ENCODE data around the gene PPIA. TPM values are rescaled to one million over a fixed set of nuclear protein-coding genes. Genes with fewer than 3 reads are reported as not detected.
"Not testable (repeated sequence)": the region's sequence is repeated elsewhere in the genome, so short reads cannot be mapped to it uniquely, and the experiment has no call there.

PPIA gene
- total RNA-seq, 1 donor, result 1,612 TPM

DNA sequence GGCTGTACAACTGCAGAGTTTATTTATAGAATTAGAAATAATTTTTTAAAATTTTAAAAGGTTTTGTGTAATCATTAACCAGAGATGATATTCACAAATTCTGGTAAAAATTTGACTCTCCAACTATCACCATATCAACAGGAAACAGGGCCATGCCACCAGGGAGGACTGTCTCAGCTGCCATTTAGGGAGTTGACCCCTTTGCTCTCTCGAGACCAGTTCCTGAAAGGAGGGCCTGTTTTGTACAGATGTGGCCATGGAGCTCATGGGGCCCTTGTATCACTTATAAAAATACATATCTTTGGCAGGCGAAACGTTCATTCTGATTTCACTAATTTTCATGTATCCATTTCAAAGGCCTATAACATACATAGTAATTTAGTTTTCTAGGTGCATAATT, 31.1 kb downstream of the PPIA start:
- Histone ChIP-seq H3K9me3 (ENCODE audit: low read depth, low read length) (no peaks in the 10 kb centered on the region), H3K4me2 (ENCODE audit: insufficient read depth, low read length) (no peak overlapping the region), H2AFZ (ENCODE audit: low read length) (no peak overlapping the region), H3K4me1 (ENCODE audit: insufficient read depth, low read length) (peaks cover 5% of the 10 kb centered on the region), H3K27me3 (ENCODE audit: insufficient read depth, low read length) (no peaks in the 10 kb centered on the region), H3K4me3 (ENCODE audit: insufficient read depth, low read length) (no peak overlapping the region), H3K36me3 (ENCODE audit: insufficient read depth, low read length) (peaks cover 45% of the 10 kb centered on the region), H3K27ac (ENCODE audit: low read depth, low read length) (no peak overlapping the region), H4K20me1 (ENCODE audit: insufficient read depth, low read length) (no peaks in the 10 kb centered on the region), H3K79me2 (ENCODE audit: insufficient read depth, low read length) (no peaks in the 10 kb centered on the region)
- DNase-seq (ENCODE audit: insufficient read length, low spot score, missing footprints), result no peak
- TF ChIP-seq, protein P1, sequence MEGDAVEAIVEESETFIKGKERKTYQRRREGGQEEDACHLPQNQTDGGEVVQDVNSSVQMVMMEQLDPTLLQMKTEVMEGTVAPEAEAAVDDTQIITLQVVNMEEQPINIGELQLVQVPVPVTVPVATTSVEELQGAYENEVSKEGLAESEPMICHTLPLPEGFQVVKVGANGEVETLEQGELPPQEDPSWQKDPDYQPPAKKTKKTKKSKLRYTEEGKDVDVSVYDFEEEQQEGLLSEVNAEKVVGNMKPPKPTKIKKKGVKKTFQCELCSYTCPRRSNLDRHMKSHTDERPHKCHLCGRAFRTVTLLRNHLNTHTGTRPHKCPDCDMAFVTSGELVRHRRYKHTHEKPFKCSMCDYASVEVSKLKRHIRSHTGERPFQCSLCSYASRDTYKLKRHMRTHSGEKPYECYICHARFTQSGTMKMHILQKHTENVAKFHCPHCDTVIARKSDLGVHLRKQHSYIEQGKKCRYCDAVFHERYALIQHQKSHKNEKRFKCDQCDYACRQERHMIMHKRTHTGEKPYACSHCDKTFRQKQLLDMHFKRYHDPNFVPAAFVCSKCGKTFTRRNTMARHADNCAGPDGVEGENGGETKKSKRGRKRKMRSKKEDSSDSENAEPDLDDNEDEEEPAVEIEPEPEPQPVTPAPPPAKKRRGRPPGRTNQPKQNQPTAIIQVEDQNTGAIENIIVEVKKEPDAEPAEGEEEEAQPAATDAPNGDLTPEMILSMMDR (IDR thresholded peaks at IDR 0.05; ENCODE audit: extremely low read depth, low read depth, low read length), result no peak

DNA sequence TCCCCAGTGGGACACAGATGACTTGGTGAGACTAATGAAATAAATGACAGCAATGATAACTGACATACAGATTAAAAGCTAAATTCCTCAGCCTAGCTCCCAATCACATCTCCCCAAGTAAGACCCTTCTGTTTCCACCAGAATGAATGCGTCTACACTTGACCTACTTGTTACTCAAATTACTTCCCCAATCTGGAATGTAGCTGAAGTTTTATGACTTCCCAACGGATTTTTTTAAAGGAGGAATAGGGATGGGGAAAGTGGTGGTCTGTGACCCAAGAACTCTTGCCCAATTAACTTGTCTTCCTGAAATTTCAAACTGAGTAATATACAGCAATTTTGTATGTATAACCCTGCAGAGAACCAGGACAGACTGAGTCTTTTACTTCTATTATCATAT, 42.3 kb downstream of the PPIA start:
- no peak overlapping the region for H3K4me3 ChIP-seq (ENCODE audit: insufficient read depth, low read length)
- H2AFZ ChIP-seq (ENCODE audit: low read length), result no peak overlapping the region
- no peaks in the 10 kb centered on the region for H3K27me3 ChIP-seq (ENCODE audit: insufficient read depth, low read length)
- H3K4me2 ChIP-seq (ENCODE audit: insufficient read depth, low read length), result no peak overlapping the region
- TF ChIP-seq, protein P1 (IDR thresholded peaks at IDR 0.05; ENCODE audit: extremely low read depth, low read depth, low read length), result no peak
- peaks cover 38% of the 10 kb centered on the region for H3K36me3 ChIP-seq (ENCODE audit: insufficient read depth, low read length)
- no peaks in the 10 kb centered on the region for H3K4me1 ChIP-seq (ENCODE audit: insufficient read depth, low read length)
- DNase-seq (ENCODE audit: insufficient read length, low spot score, missing footprints), result no peak
- H3K79me2 ChIP-seq (ENCODE audit: insufficient read depth, low read length), result peaks cover 61% of the 10 kb centered on the region
- H3K27ac ChIP-seq (ENCODE audit: low read depth, low read length), result no peak overlapping the region
- no peaks in the 10 kb centered on the region for H3K9me3 ChIP-seq (ENCODE audit: low read depth, low read length)
- H4K20me1 ChIP-seq (ENCODE audit: insufficient read depth, low read length), result no peaks in the 10 kb centered on the region

DNA sequence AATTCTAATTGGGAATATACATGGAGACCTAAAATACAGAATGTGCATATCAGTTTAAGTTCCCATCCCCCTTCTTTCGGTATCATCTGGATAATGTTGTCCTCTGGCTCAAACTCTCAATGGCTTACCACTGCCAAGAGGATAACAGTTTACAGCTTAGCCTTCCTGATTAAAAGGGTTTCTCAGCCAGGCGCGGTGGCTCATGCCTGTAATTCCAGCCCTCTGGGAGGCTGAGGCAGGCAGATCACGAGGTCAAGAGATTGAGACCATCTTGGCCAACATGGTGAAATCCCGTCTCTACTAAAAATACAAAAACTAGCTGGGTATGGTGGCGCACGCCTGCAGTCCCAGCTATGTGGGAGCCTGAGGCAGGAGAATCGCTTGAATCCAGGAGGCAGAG, 46.2 kb downstream of the PPIA start:
- not testable (repeated sequence) for H4K20me1 ChIP-seq (ENCODE audit: insufficient read depth, low read length); DNase-seq (ENCODE audit: insufficient read length, low spot score, missing footprints)
- peaks cover 14% of the 10 kb centered on the region for H3K36me3 ChIP-seq (ENCODE audit: insufficient read depth, low read length)

DNA sequence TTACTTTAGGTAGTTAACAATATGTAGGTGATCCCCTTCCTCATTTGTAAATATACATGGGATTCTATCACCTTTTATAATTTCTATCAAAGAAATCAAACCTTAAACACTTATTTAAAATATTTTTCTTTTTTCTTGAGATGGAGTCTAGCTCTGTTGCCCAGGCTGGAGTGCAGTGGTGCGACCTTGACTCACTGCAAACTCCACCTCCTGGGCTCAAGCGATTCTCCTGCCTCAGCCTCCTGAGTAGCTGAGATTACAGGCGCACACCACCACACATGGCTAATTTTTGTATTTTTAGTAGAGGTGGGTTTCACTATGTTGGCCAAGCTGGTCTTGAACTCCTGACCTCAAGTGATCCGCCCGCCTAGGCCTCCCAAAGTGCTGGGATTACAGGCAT, 47.0 kb downstream of the PPIA start:
- not testable (repeated sequence) for H4K20me1 ChIP-seq (ENCODE audit: insufficient read depth, low read length); H3K27ac ChIP-seq (ENCODE audit: low read depth, low read length); H3K9me3 ChIP-seq (ENCODE audit: low read depth, low read length); H3K4me3 ChIP-seq (ENCODE audit: insufficient read depth, low read length); H3K4me1 ChIP-seq (ENCODE audit: insufficient read depth, low read length); H3K27me3 ChIP-seq (ENCODE audit: insufficient read depth, low read length); H3K4me2 ChIP-seq (ENCODE audit: insufficient read depth, low read length); H2AFZ ChIP-seq (ENCODE audit: low read length); DNase-seq (ENCODE audit: insufficient read length, low spot score, missing footprints)
- Histone ChIP-seq H3K36me3 (ENCODE audit: insufficient read depth, low read length) (peaks cover 12% of the 10 kb centered on the region), H3K79me2 (ENCODE audit: insufficient read depth, low read length) (peaks cover 78% of the 10 kb centered on the region)

More for the DNA sequence above, 46.2 kb downstream of the PPIA start:
- not testable (repeated sequence) for H3K4me3 ChIP-seq (ENCODE audit: insufficient read depth, low read length); H3K4me1 ChIP-seq (ENCODE audit: insufficient read depth, low read length); H3K9me3 ChIP-seq (ENCODE audit: low read depth, low read length); H3K4me2 ChIP-seq (ENCODE audit: insufficient read depth, low read length); H3K27ac ChIP-seq (ENCODE audit: low read depth, low read length); H2AFZ ChIP-seq (ENCODE audit: low read length); H3K27me3 ChIP-seq (ENCODE audit: insufficient read depth, low read length)
- H3K79me2 ChIP-seq (ENCODE audit: insufficient read depth, low read length), result peaks cover 81% of the 10 kb centered on the region

DNA sequence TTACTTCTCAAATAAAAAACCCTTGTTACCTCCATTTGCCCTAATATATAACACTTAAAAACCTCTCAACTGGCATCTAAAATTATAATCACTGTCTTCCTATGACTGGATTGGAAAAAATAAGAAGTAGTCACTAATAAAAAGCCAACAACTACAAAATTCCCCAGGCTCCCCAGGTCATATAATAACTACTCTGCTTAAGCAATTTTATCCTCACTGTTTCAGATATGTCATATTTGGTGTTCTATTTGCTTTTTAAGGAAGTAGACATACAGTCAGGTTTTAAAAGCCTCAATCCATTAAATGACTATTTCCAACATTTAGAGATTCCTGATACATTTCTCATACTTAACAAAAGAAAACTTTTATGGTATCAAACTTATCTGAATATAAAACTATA, 49.0 kb downstream of the PPIA start:
- Histone ChIP-seq H4K20me1 (ENCODE audit: insufficient read depth, low read length) (peaks cover 7% of the 10 kb centered on the region), H3K27me3 (ENCODE audit: insufficient read depth, low read length) (no peaks in the 10 kb centered on the region), H3K9me3 (ENCODE audit: low read depth, low read length) (no peaks in the 10 kb centered on the region), H3K36me3 (ENCODE audit: insufficient read depth, low read length) (peaks cover 3% of the 10 kb centered on the region), H3K4me1 (ENCODE audit: insufficient read depth, low read length) (peaks cover 21% of the 10 kb centered on the region), H3K4me2 (ENCODE audit: insufficient read depth, low read length) (peak overlapping the region; percentile 92), H3K4me3 (ENCODE audit: insufficient read depth, low read length) (no peak overlapping the region), H3K79me2 (ENCODE audit: insufficient read depth, low read length) (peaks cover 67% of the 10 kb centered on the region), H2AFZ (ENCODE audit: low read length) (no peak overlapping the region), H3K27ac (ENCODE audit: low read depth, low read length) (no peak overlapping the region)
- TF ChIP-seq, protein P1 (IDR thresholded peaks at IDR 0.05; ENCODE audit: extremely low read depth, low read depth, low read length), result no peak
- DNase-seq (ENCODE audit: insufficient read length, low spot score, missing footprints), result no peak

DNA sequence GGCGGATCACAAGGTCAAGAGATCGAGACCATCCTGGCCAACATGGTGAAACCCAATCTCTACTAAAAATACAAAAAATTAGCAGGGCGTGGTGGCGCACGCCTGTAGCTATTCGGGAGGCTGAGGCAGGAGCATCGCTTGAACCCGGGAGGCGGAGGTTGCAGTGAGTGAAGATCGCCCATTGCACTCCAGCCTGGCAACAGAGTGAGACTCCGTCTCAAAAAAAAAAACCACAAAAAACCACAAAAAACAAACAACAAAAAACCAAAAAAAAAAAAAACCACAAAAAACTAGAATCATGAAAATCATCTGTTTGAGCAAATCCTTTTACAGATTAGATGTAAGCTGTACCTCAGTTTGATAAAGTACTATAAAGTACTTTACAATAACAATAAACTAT, 49.9 kb downstream of the PPIA start:
- Histone ChIP-seq H3K4me3 (ENCODE audit: insufficient read depth, low read length) (peak overlapping the region; percentile 97), H2AFZ (ENCODE audit: low read length) (peak overlapping the region; percentile 98), H3K27ac (ENCODE audit: low read depth, low read length) (peak overlapping the region; percentile 95), H3K79me2 (ENCODE audit: insufficient read depth, low read length) (peaks cover 58% of the 10 kb centered on the region), H3K4me1 (ENCODE audit: insufficient read depth, low read length) (peaks cover 22% of the 10 kb centered on the region), H3K4me2 (ENCODE audit: insufficient read depth, low read length) (peak overlapping the region; percentile 92)
- not testable (repeated sequence) for H3K9me3 ChIP-seq (ENCODE audit: low read depth, low read length); H3K36me3 ChIP-seq (ENCODE audit: insufficient read depth, low read length); H3K27me3 ChIP-seq (ENCODE audit: insufficient read depth, low read length); DNase-seq (ENCODE audit: insufficient read length, low spot score, missing footprints); H4K20me1 ChIP-seq (ENCODE audit: insufficient read depth, low read length)

Data from osteoblast (primary cell).